Esophagus muscularis mucosa (tissue), 4 donors: Measurements from ENCODE around the gene ACP2.

Source experiments
- CTCF ChIP-seq, 3 experiments: fragments of 200-600 bp in 2 of 3; fragments of 450-650 bp in 1 of 3; sonication (generic) in 2 of 3; IDR thresholded peaks; one replicate each; pipeline ENCODE4 v1.5.1; 2017 to 2019; ENCODE audit warnings: antibody characterized with exemption in 3 of 3, mild to moderate bottlenecking in 2 of 3, moderate library complexity in 1 of 3
- EP300 ChIP-seq: sonication (generic); formaldehyde crosslinking; IDR thresholded peaks from one replicate; pipeline ENCODE4 v1.6.1; 2017; ENCODE audit warnings: antibody characterized with exemption
- POLR2A ChIP-seq: fragments of 450-650 bp; IDR thresholded peaks from one replicate; pipeline ENCODE4 v1.6.1; 2017; ENCODE audit warnings: antibody characterized with exemption, moderate library complexity, mild to moderate bottlenecking, low read depth
- POLR2AphosphoS5 ChIP-seq, 2 donors: sonication (generic); formaldehyde crosslinking; IDR thresholded peaks; one replicate each; pipeline ENCODE4 v1.6.1; 2017; ENCODE audit warnings: antibody characterized with exemption in 2 of 2

- TF ChIP-seq CTCF (IDR thresholded peaks at IDR 0.05) (no peak), EP300 (no peak), POLR2A (no peak), POLR2AphosphoS5 (IDR thresholded peaks at IDR 0.05) (no peak)
Measured at GRCh38 chr11:47295385-47295784, 46.8 kb upstream of the ACP2 start.
